ENCODE results near the gene DHH. TPM values are rescaled to one million over a fixed set of nuclear protein-coding genes. Genes with fewer than 3 reads are reported as not detected.
A peak's percentile ranks its signal among the peaks of the same experiment; 100 is the strongest.

DHH gene
- total RNA-seq, 2 donors from 2014 or later = 1.2 to 2.4 TPM

DNA sequence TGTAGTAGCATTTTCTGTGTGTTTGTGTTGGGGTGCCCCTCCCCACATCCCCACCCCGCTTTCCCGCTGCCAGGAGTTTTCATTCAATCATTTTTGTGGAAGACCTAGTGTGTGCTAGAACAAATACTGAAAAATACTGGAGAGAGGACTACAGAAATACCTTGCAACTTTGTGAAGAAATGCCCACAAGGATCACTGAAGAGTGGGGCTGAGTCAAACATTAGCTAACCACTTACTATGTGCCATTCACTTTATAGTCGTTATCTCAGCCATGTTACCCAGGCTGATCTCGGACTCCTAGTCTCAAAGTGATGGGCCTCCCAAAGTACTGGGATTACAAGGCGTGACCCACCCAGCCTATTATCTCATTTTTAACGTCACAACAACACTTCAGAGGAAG lies 16.6 kb upstream of the DHH start:
- Histone ChIP-seq H3K27ac (peak overlapping the region; percentile 98 to 100), H3K4me1 (ENCODE audit: control insufficient read depth in 1 of 2, low read depth in 2 of 2) (peaks cover 29 to 38% of the 10 kb centered on the region in 2 donors), H3K36me3 (peaks cover 6% of the 10 kb centered on the region), H3K27me3 (replicated peaks; ENCODE audit: insufficient read depth) (no peaks in the 10 kb centered on the region), H3K4me3 (peak overlapping the region; percentile 99), H3K9me3 (no peaks in the 10 kb centered on the region)
- no peak for DNase-seq (ENCODE audit: low spot score)
- no peak for TF ChIP-seq CTCF (IDR thresholded peaks at IDR 0.05)
- ATAC-seq (ENCODE audit: insufficient number of reproducible peaks, low FRiP score, low read depth) = no peak

- Histone ChIP-seq H3K4me1 (ENCODE audit: control insufficient read depth in 1 of 2, low read depth in 2 of 2) (peaks cover 32 to 43% of the 10 kb centered on the region in 2 donors), H3K4me3 (peak within 1 kb of the TSS; percentile 99), H3K36me3 (peaks cover 12% of the 10 kb centered on the region), H3K9me3 (no peaks in the 10 kb centered on the region), H3K27ac (peak within 1 kb of the TSS; percentile 98 to 100), H3K27me3 (replicated peaks; ENCODE audit: insufficient read depth) (no peaks in the 10 kb centered on the region)
- peak; percentile 99 for DNase-seq (ENCODE audit: low spot score)
- ATAC-seq (ENCODE audit: insufficient number of reproducible peaks, low FRiP score, low read depth) = peak; percentile 99
- TF ChIP-seq CTCF (IDR thresholded peaks at IDR 0.05) = peak; percentile 71
Measured at GRCh38 chr12:49110464-49111155, 16.0 kb upstream of the DHH start, which contains the start of gene LMBR1L. Gene LMBR1L (minus strand): TSS chr12:49110847. CDS start chr12:49110555, 292 bp downstream.

- H3K9me3 ChIP-seq = no peaks in the 10 kb centered on the region
- no peak for ATAC-seq (ENCODE audit: insufficient number of reproducible peaks, low FRiP score, low read depth)
- no peaks in the 10 kb centered on the region for H3K27me3 ChIP-seq (replicated peaks; ENCODE audit: insufficient read depth)
- peak overlapping the region; percentile 99 for H3K4me3 ChIP-seq
- H3K4me1 ChIP-seq (ENCODE audit: control insufficient read depth in 1 of 2, low read depth in 2 of 2) = peaks cover 35 to 51% of the 10 kb centered on the region in 2 donors
- peaks cover 14% of the 10 kb centered on the region for H3K36me3 ChIP-seq
- DNase-seq (ENCODE audit: low spot score) = no peak
- peak overlapping the region; percentile 98 to 100 for H3K27ac ChIP-seq
- TF ChIP-seq CTCF (IDR thresholded peaks at IDR 0.05) = no peak
Measured at GRCh38 chr12:49109641-49110463, 15.3 kb upstream of the DHH start.

DNA sequence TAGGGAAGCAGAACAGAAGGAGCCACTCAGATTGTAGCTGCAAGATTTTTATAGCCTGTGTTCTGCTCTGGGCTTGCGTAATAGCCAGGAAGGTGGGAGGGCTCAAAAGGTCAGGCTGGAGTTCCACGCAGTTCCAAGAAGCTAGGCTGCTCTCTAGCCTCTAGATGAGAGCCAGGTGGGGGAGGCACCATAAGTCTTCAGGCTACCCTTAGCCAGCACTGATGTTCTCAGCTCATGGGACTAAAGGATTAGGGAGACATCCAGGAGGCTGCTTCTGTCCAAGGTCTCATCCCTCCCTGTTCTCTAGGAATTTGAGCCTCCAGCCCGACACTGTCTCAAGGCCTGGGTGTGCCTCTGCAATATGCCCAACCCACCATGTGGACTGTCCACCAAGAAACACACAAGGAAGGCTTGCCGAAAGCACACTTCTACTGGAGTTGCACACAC lies 14.4 kb upstream of the DHH start:
- TF ChIP-seq CTCF (IDR thresholded peaks at IDR 0.05) = no peak
- H3K27me3 ChIP-seq (replicated peaks; ENCODE audit: insufficient read depth) = no peaks in the 10 kb centered on the region
- DNase-seq (ENCODE audit: low spot score) = no peak
- no peak for ATAC-seq (ENCODE audit: insufficient number of reproducible peaks, low FRiP score, low read depth)
- H3K36me3 ChIP-seq = peaks cover 21% of the 10 kb centered on the region
- peak overlapping the region; percentile 99 for H3K4me3 ChIP-seq
- H3K9me3 ChIP-seq = no peaks in the 10 kb centered on the region
- H3K4me1 ChIP-seq (ENCODE audit: control insufficient read depth in 1 of 2, low read depth in 2 of 2) = peaks cover 35 to 57% of the 10 kb centered on the region in 2 donors
- peak overlapping the region; percentile 98 to 100 for H3K27ac ChIP-seq

- H3K36me3 ChIP-seq = peaks cover 54% of the 10 kb centered on the region
- H3K27ac ChIP-seq = peak overlapping the region in 1 of 2 donors; percentile 35
- no peaks in the 10 kb centered on the region for H3K9me3 ChIP-seq
- DNase-seq (ENCODE audit: low spot score) (no peak), ATAC-seq (ENCODE audit: insufficient number of reproducible peaks, low FRiP score, low read depth) (no peak)
- no peaks in the 10 kb centered on the region for H3K27me3 ChIP-seq (replicated peaks; ENCODE audit: insufficient read depth)
- H3K4me1 ChIP-seq (ENCODE audit: control insufficient read depth in 1 of 2, low read depth in 2 of 2) = peaks cover 35 to 51% of the 10 kb centered on the region in 2 donors
- H3K4me3 ChIP-seq = no peak overlapping the region
- TF ChIP-seq CTCF (IDR thresholded peaks at IDR 0.05) = no peak
Measured at GRCh38 chr12:49105504-49106084, 11.0 kb upstream of the DHH start.
